A172 (cell line): ENCODE measurements around the gene SLC46A1. TPM values are rescaled to one million over a fixed set of nuclear protein-coding genes. Genes with fewer than 3 reads are reported as not detected.
A peak's percentile ranks its signal among the peaks of the same experiment; 100 is the strongest.

ENCODE experiments used
- DNase-seq: peaks from one replicate; pipeline ENCODE4 v3.0.0-alpha.2; 2015; ENCODE audit warnings: low spot score
- total RNA-seq: library from RNA; depleted of rRNA; stranded (reverse); fragments of >200 nt; shearing (Covaris generic); gene quantifications from 2 replicates; pipeline ENCODE4 v1.2.3, GENCODE V29; 2014

SLC46A1 gene
- total RNA-seq, 1 experiment from 2014 or later, result 2.5 TPM

- no peak for DNase-seq
These were observed 24.7 kb downstream of the SLC46A1 start for GRCh38 chr17:28381141-28381825.

- no peak for DNase-seq
These were observed 25.9 kb downstream of the SLC46A1 start for GRCh38 chr17:28379814-28380801.

- no peak for DNase-seq
These were observed 33.1 kb downstream of the SLC46A1 start for GRCh38 chr17:28372945-28373274.

GRCh38 chr17:28372203-28372944, 33.6 kb downstream of the SLC46A1 start:
- DNase-seq, result no peak

- peak; percentile 83 for DNase-seq
These were observed 34.5 kb downstream of the SLC46A1 start, which contains the start of gene SARM1 for GRCh38 chr17:28371245-28372202. TSS of gene SARM1 (plus strand) at chr17:28371694. CDS start at chr17:28372033, 339 bp downstream.

GRCh38 chr17:28370744-28371103, 35.3 kb downstream of the SLC46A1 start:
- no peak for DNase-seq

GRCh38 chr17:28370035-28370743, 35.8 kb downstream of the SLC46A1 start, which contains the start of gene VTN:
TSS of gene VTN (minus strand) at chr17:28370307. CDS start at chr17:28370203, 104 bp downstream.
- peak; percentile 72 for DNase-seq

GRCh38 chr17:28369684-28370034, 36.4 kb downstream of the SLC46A1 start:
- DNase-seq, result no peak

- DNase-seq, result no peak
These were observed 36.9 kb downstream of the SLC46A1 start for GRCh38 chr17:28368915-28369683.

- no peak for DNase-seq
These were observed 37.6 kb downstream of the SLC46A1 start for GRCh38 chr17:28368306-28368831.

GRCh38 chr17:28367641-28368305, 38.2 kb downstream of the SLC46A1 start:
- no peak for DNase-seq

- no peak for DNase-seq
These were observed 39.4 kb downstream of the SLC46A1 start for GRCh38 chr17:28366605-28367004.

- DNase-seq, result no peak
These were observed 40.5 kb downstream of the SLC46A1 start for GRCh38 chr17:28365487-28365886.

- DNase-seq, result no peak
These were observed 41.2 kb downstream of the SLC46A1 start, which contains the start of gene SEBOX for GRCh38 chr17:28364665-28365363. TSS of gene SEBOX (minus strand) at chr17:28365199. CDS start at chr17:28365151, 48 bp downstream.

- DNase-seq, result no peak
These were observed 42.0 kb downstream of the SLC46A1 start for GRCh38 chr17:28363776-28364650.

- no peak for DNase-seq
These were observed 42.8 kb downstream of the SLC46A1 start for GRCh38 chr17:28363186-28363585.

- DNase-seq, result no peak
These were observed 48.2 kb downstream of the SLC46A1 start for GRCh38 chr17:28357901-28358197.
